Activated naive CD4-positive, alpha-beta T cell treated with anti-CD3 and anti-CD28 coated beads, Interleukin-2, amount 10 ng/mL, durations not matched to agents 7 days and 5 days (primary cell): ENCODE results near the gene FNIP1.
"Not testable (repeated sequence)": the region's sequence is repeated elsewhere in the genome, so short reads cannot be mapped to it uniquely, and the experiment has no call there.

Source experiments
- CTCF ChIA-PET: fragments of 350-600 bp; sonication (Branson Sonifier 250); formaldehyde crosslinking; loops from one replicate; lab custom pipeline; 2021; ENCODE audit warnings: antibody characterized with exemption; lab: Charles Lee
- DNase-seq: peaks from one replicate; pipeline ENCODE4 v3.0.0-alpha.2; 2020
- H3K27ac Mint-ChIP-seq: one replicate; pipeline ENCODE4 v1.8.0; 2021; ENCODE audit warnings: mild to moderate bottlenecking, moderate library complexity, mixed read lengths
- H3K27me3 Mint-ChIP-seq: one replicate; pipeline ENCODE4 v1.8.0; 2021; ENCODE audit warnings: mild to moderate bottlenecking, mixed read lengths
- H3K36me3 Mint-ChIP-seq: one replicate; pipeline ENCODE4 v1.8.0; 2021; ENCODE audit warnings: mixed read lengths
- H3K4me1 Mint-ChIP-seq: one replicate; pipeline ENCODE4 v1.8.0; 2021; ENCODE audit warnings: mixed read lengths
- H3K4me3 Mint-ChIP-seq: one replicate; pipeline ENCODE4 v1.8.0; 2021; ENCODE audit warnings: mild to moderate bottlenecking, moderate library complexity, mixed read lengths
- H3K9me3 Mint-ChIP-seq: one replicate; pipeline ENCODE4 v1.8.0; 2021; ENCODE audit warnings: mixed read lengths

The FNIP1 gene

DNA sequence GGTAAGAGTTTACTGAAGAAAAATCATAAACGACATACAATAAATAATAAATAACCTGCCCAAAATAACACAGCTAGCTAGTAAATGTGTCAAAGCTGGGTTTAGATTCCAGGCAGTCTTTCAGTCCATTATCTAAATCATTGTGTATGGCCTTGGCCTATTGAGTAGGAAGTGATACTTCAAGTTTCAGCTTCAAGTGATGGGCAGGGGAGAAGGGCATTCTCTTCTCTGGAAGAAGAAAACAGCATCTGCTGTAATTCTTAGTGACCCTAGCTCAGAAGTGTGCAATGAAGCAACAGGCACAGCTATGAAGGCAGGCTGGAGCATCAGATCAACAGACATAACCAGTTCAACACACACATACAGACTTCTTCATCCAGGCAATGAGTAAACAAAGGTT is 42.5 kb downstream of the FNIP1 start:
- CTCF ChIA-PET, result no interaction called here
- no peak for DNase-seq
- Mint-ChIP-seq H3K4me1 (peaks cover 29% of the 10 kb centered on the region), H3K9me3 (peaks cover 1% of the 10 kb centered on the region), H3K27me3 (no peaks in the 10 kb centered on the region), H3K4me3 (no peak overlapping the region), H3K27ac (no peak overlapping the region), H3K36me3 (peaks cover 29% of the 10 kb centered on the region)

DNA sequence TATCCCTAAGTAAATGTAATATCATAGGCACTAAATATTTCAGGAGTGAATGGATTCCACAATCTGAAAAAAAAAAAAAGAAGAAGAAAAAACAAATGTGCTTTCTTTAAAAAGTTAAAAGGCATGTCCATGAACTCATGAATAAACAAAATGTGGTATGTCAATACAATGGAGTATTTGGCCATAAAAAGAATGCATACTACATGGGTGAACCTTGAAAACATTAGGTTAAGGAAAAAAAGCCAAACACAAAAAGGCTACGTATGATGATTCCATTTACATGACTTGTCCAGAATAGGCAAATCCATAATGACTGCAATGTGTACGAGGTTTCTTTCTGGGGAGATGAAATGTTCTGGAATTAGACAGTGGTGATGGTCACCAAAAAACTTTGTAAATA is 45.3 kb downstream of the FNIP1 start:
- peaks cover 33% of the 10 kb centered on the region for H3K36me3 Mint-ChIP-seq
- peaks cover 1% of the 10 kb centered on the region for H3K9me3 Mint-ChIP-seq
- H3K27ac Mint-ChIP-seq, result no peak overlapping the region
- no peak for DNase-seq
- H3K4me1 Mint-ChIP-seq, result peaks cover 41% of the 10 kb centered on the region
- no peak overlapping the region for H3K4me3 Mint-ChIP-seq
- CTCF ChIA-PET, result no interaction called here
- H3K27me3 Mint-ChIP-seq, result no peaks in the 10 kb centered on the region

DNA sequence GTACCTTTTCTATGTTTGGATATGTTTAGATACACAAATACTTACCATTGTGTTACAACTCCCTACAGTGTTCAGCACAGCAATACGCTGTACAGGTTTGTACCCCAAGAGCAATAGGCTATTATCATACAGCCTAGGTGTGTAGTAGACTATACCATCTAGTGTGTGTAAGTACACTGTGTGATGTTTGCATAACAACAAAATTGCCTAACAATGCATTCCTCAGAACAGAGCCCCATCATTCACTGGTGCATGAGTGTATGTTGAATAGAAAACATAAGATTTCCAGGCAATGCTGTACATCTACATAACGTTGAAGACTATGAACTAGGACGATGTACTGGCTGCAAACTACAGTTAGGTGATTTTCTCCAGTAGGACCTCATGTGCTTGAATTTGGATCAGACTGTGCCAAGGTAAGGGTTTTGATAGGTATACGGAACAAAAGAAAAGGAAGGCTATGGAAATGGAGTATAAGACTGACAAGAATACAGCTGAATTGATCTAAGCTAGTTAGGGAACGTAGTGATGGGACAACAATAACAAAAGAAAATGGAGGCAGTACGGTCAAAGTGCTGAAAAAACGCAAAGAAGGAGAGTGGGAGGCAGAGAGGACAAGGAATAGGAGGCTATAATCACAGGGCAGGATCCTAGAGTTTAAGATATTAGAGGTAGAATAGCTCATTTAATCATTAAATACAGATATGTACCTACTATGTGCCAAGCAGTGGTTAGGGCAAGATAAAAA is 46.9 kb downstream of the FNIP1 start:
- Mint-ChIP-seq H3K36me3 (peaks cover 37% of the 10 kb centered on the region), H3K27me3 (no peaks in the 10 kb centered on the region), H3K9me3 (peaks cover 1% of the 10 kb centered on the region), H3K4me1 (peaks cover 48% of the 10 kb centered on the region), H3K27ac (peak overlapping the region; percentile 17), H3K4me3 (no peak overlapping the region)
- DNase-seq, result no peak
- CTCF ChIA-PET, result no interaction called here

DNA sequence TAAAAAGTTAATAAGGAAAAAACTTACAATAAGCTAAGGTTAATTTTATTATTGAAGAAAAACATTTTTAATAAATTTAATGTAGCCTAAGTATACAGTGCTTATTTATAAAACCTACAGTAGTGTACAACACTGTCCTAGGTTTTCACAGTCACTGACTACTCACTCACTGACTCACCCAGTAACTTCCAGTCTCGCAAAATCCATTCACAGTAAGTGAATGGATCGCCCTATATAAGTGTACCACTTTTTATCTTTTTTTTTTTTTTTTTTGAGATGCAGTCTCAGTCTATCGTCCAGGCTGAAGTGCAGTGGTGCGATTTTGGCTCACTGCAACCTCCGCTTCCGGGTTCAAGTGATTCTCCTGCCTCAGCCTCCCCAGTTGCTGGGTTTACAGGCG is 47.7 kb downstream of the FNIP1 start:
- H3K4me1 Mint-ChIP-seq, result peaks cover 44% of the 10 kb centered on the region
- CTCF ChIA-PET, result no interaction called here
- H3K27ac Mint-ChIP-seq, result no peak overlapping the region
- no peak overlapping the region for H3K4me3 Mint-ChIP-seq
- H3K9me3 Mint-ChIP-seq, result peaks cover 1% of the 10 kb centered on the region
- H3K27me3 Mint-ChIP-seq, result no peaks in the 10 kb centered on the region
- H3K36me3 Mint-ChIP-seq, result peaks cover 35% of the 10 kb centered on the region
- no peak for DNase-seq

DNA sequence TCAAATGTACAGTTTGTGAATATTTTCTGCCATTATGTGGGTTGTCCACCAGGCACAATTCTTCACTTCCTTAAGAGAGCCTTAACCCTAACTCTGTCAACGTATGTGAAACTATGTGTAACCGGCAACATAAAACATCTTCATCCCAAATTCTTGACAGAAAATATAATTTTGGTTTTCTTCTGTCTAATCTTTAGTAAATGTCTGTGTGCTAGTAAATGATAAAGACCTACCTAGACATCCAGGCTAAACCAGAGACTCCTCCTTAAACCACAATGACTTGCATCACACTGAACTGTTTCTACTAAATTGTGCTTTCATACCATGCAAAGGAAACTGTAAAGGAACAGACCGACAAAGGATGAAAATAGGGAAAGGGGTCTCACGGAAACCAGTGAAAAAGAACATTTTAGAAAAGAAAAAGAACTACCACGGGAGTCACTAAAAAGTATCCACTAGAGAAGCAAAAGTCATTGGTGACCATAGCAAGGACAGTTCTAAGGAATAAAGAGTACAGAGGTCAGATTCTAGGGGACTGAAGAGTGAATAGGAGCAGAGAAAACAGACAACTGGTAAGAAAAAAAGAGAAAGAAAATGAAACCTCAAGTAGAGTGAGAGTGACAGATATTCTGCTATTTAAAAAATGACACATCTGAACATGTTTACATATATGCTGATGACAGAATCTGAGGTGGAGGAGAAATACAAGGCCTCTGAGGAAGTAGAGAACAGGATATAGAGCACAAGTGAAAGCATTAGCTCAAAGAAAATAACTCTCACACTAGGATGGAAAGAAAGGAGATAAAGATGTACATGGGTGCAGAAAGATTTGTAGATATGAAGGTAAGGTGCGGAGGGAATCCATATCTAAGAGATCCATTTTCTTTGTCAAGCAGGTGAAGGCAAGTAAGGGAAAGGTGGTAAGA is 49.4 kb downstream of the FNIP1 start:
- peaks cover 47% of the 10 kb centered on the region for H3K36me3 Mint-ChIP-seq
- CTCF ChIA-PET, result no interaction called here
- no peak for DNase-seq
- no peaks in the 10 kb centered on the region for H3K9me3 Mint-ChIP-seq
- peak overlapping the region; percentile 97 for H3K27ac Mint-ChIP-seq
- no peaks in the 10 kb centered on the region for H3K27me3 Mint-ChIP-seq
- H3K4me3 Mint-ChIP-seq, result peak overlapping the region; percentile 37
- peaks cover 44% of the 10 kb centered on the region for H3K4me1 Mint-ChIP-seq

DNA sequence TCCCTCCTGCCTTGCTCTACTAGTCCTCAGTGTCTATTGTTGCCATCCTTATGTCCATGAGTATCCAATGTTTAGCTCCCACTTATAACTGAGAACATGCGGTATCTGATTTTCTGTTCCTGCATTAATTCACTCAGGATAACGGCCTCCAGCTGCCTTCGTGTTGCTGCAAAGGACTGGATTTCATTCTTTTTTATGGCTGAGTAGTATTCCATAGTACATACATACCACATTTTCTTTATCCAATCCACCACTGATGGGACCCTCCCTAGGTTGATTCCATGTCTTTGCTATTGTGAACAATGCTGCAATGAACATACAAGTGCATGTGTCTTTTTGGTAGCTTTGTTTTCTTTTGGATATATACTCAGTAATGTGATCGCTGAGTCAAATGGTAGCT is 50.4 kb downstream of the FNIP1 start:
- Mint-ChIP-seq H3K27me3 (no peaks in the 10 kb centered on the region), H3K4me1 (peaks cover 44% of the 10 kb centered on the region), H3K9me3 (no peaks in the 10 kb centered on the region), H3K36me3 (peaks cover 48% of the 10 kb centered on the region), H3K27ac (peak overlapping the region; percentile 97), H3K4me3 (no peak overlapping the region)
- CTCF ChIA-PET, result no interaction called here
- DNase-seq, result no peak

DNA sequence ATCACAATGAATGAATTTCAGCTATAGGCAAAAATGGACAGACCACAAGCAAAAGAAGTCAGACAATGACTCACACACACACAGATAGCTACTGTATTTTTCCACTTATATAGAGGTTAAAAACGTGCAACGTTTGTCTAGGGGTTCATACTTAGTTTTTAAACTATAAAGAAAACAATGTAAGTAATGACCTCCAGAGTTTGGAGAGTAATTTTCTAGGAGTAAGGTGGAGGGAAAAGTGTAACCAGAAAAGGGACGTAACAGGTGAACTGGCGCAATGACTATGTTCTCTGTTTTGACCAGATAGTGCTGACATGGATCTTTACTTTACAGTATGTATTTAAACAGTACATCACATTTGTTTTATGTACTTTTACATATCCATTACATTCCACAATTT is 51.1 kb downstream of the FNIP1 start:
- CTCF ChIA-PET, result no interaction called here
- DNase-seq, result no peak
- no peaks in the 10 kb centered on the region for H3K9me3 Mint-ChIP-seq
- H3K27me3 Mint-ChIP-seq, result no peaks in the 10 kb centered on the region
- no peak overlapping the region for H3K4me3 Mint-ChIP-seq
- peak overlapping the region; percentile 25 for H3K27ac Mint-ChIP-seq
- peaks cover 41% of the 10 kb centered on the region for H3K4me1 Mint-ChIP-seq
- H3K36me3 Mint-ChIP-seq, result peaks cover 47% of the 10 kb centered on the region

DNA sequence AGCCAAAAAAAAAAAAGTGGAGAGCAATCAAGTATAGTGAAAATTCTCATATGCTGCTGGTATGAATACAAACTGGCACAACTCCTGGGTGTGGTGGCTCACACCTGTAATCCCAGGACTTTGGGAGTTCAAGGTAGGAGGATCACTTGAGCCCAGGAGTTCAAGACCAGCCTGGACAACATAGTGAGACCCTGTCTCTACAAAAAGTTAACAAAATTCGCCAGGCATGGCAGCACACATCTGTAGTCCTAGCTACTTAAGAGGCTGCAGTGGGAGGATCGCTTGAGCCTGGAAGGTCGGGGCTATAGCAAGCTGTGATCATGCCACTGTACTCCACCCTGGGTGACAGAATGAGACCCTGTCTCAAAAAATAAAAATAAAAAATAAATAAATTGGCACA is 51.7 kb downstream of the FNIP1 start:
- no peak overlapping the region for H3K27ac Mint-ChIP-seq
- DNase-seq, result no peak
- no peaks in the 10 kb centered on the region for H3K9me3 Mint-ChIP-seq
- no peak overlapping the region for H3K4me3 Mint-ChIP-seq
- peaks cover 50% of the 10 kb centered on the region for H3K36me3 Mint-ChIP-seq
- CTCF ChIA-PET, result no interaction called here
- peaks cover 39% of the 10 kb centered on the region for H3K4me1 Mint-ChIP-seq
- no peaks in the 10 kb centered on the region for H3K27me3 Mint-ChIP-seq

DNA sequence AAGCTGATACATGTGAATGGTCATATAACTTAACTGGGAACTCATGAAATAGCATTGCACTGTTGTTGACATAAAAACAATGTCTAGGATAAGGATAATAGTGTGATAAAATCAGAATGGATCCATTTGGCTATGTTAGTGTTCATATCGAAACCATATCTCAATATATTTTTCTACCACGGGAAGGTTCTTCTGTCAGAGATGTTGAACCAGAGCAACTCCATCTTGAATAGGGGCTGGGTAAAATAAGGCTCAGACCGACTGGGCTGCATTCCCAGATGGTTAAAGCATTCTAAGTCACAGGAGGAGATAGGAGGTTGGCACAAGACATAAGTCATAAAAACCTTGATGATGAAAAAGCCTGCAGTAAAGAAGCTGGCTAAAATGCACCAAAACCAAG is 56.3 kb downstream of the FNIP1 start:
- DNase-seq, result no peak
- H3K27ac Mint-ChIP-seq, result no peak overlapping the region
- H3K4me3 Mint-ChIP-seq, result no peak overlapping the region
- H3K27me3 Mint-ChIP-seq, result no peaks in the 10 kb centered on the region
- CTCF ChIA-PET, result interaction anchor here (0.6 to 0.9 kb wide), 2 partner anchors 151 to 430 kb away, joined by 3 to 4 read pairs; no protein-coding TSS in a partner anchor
- H3K9me3 Mint-ChIP-seq, result no peaks in the 10 kb centered on the region
- peaks cover under 1% of the 10 kb centered on the region for H3K4me1 Mint-ChIP-seq
- H3K36me3 Mint-ChIP-seq, result peaks cover 46% of the 10 kb centered on the region

DNA sequence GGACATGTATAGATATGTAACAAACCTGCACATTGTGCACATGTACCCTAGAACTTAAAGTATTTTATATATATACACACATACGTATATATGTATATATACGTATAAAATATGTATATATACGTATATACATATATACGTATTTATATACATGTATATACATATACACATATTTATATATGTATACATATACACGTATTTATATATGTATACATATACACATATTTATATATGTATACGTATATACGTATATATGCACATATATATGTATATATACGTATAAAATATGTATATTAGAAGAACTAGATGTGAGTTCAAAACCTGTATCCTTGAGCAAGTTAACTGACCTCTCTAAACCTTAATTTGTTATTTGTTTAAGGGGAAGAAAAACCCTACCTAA is 61.4 kb downstream of the FNIP1 start:
- H3K36me3 Mint-ChIP-seq, result peaks cover 41% of the 10 kb centered on the region

DNA sequence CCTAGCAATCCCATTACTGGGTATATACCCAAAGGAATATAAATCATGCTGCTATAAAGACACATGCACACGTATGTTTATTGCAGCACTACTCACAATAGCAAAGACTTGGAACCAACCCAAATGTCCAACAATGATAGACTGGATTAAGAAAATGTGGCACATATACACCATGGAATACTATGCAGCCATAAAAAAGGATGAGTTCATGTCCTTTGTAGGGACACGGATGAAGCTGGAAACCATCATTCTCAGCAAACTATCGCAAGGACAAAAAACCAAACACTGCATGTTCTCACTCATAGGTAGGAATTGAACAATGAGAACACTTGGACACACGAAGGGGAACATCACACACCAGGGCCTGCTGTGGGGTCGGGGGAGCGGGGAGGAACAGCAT is 61.9 kb downstream of the FNIP1 start:
- H3K9me3 Mint-ChIP-seq, CTCF ChIA-PET, H3K27me3 Mint-ChIP-seq, H3K4me1 Mint-ChIP-seq, H3K4me3 Mint-ChIP-seq, H3K27ac Mint-ChIP-seq, DNase-seq: not testable (repeated sequence)
- peaks cover 40% of the 10 kb centered on the region for H3K36me3 Mint-ChIP-seq

More for the DNA sequence above, 61.4 kb downstream of the FNIP1 start:
- Mint-ChIP-seq H3K4me1 (no peaks in the 10 kb centered on the region), H3K27me3 (no peaks in the 10 kb centered on the region), H3K4me3 (no peak overlapping the region), H3K9me3 (peaks cover 7% of the 10 kb centered on the region), H3K27ac (no peak overlapping the region)
- DNase-seq, result no peak
- CTCF ChIA-PET, result no interaction called here

DNA sequence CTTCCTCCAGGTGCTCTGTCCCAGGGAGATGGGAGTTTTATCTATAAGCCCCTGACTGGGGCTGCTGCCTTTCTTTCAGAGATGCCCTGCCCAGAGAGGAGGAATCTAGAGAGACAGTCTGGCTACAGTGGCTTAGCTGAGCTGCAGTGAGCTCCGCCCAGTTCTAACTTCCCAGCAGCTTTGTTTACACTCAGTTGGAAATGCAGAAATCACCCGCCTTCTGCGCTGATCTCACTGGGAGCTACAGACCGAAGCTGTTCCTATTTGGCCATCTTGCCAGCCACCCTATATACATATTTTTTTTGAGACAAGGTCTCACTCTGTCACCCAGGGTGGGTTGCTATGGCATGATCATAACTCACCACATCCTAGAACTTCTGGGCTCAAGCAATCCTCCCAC is 67.5 kb downstream of the FNIP1 start:
- DNase-seq, H3K27me3 Mint-ChIP-seq, H3K4me1 Mint-ChIP-seq, H3K4me3 Mint-ChIP-seq, H3K27ac Mint-ChIP-seq, CTCF ChIA-PET: not testable (repeated sequence)
- peaks cover 37% of the 10 kb centered on the region for H3K9me3 Mint-ChIP-seq
- H3K36me3 Mint-ChIP-seq, result peaks cover 62% of the 10 kb centered on the region

DNA sequence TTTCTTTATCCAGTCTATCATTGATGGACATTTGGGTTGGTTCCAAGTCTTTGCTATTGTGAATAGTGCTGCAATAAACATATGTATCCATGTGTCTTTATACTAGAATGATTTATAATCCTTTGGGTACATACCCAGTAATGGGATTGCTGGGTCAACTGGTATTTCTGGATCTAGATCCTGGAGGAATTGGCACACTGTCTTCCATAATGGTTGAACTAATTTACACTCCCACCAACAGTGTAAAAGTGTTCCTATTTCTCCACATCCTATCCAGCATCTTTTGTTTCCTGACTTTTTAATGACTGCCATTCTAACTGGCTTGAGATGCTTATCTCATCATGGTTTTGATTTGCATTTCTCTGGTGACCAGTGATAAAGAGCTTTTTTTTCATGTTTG is 72.7 kb downstream of the FNIP1 start:
- CTCF ChIA-PET, H3K4me1 Mint-ChIP-seq, H3K4me3 Mint-ChIP-seq, H3K27ac Mint-ChIP-seq, DNase-seq, H3K27me3 Mint-ChIP-seq: not testable (repeated sequence)
- Mint-ChIP-seq H3K36me3 (peaks cover 56% of the 10 kb centered on the region), H3K9me3 (peaks cover 35% of the 10 kb centered on the region)

DNA sequence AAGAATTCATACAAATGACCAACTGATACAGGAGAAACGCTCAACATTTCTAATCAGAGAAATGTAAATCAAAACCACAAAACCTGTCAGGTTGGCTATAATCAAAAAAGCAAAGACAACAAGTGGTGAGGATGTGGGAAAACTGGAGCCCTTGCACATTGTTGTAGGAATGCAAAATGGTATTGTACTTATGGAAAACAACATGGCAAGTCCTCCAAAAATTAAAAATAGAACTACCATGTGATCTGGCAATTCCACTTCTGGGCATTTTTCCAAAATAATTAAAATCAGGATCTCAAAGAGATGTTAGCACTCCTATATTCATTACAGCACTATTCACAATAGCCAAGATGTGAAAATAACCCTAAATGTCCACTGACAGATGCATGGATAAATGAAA is 76.1 kb downstream of the FNIP1 start:
- no peak overlapping the region for H3K27ac Mint-ChIP-seq
- peaks cover 6% of the 10 kb centered on the region for H3K9me3 Mint-ChIP-seq
- H3K4me1 Mint-ChIP-seq, result peaks cover 16% of the 10 kb centered on the region
- DNase-seq, result no peak
- peaks cover 46% of the 10 kb centered on the region for H3K36me3 Mint-ChIP-seq
- CTCF ChIA-PET, result no interaction called here
- H3K27me3 Mint-ChIP-seq, result no peaks in the 10 kb centered on the region
- no peak overlapping the region for H3K4me3 Mint-ChIP-seq
